HepG2 (cell line): Measurements from ENCODE around the gene ABCC8. TPM values are rescaled to one million over a fixed set of nuclear protein-coding genes. Genes with fewer than 3 reads are reported as not detected.

ENCODE experiments used
- AGO2 ChIP-seq: fragments of 200-400 bp; formaldehyde crosslinking; optimal IDR thresholded peaks from 2 replicates; pipeline ENCODE3; 2017; ENCODE audit warnings: mild to moderate bottlenecking, low read depth, low read length, moderate library complexity
- ATF1 ChIP-seq: IDR thresholded peaks from 2 replicates; pipeline ENCODE4 v1.6.1; 2016; ENCODE audit warnings: mild to moderate bottlenecking, control low read depth
- BRD4 ChIP-seq: sonication (generic); formaldehyde crosslinking; IDR thresholded peaks from 2 replicates; pipeline ENCODE4 v1.4.0; 2020; ENCODE audit warnings: missing genetic modification reagents
- CCDC6 ChIP-seq: sonication (generic); formaldehyde crosslinking; IDR thresholded peaks from 2 replicates; pipeline ENCODE4 v1.8.1; 2022; ENCODE audit warnings: mild to moderate bottlenecking, missing genetic modification reagents, moderate library complexity
- FOXK2 ChIP-seq: fragments of 450-650 bp; IDR thresholded peaks from 2 replicates; pipeline ENCODE4 v1.6.1; 2016
- HDAC6 ChIP-seq: fragments of 200-600 bp; sonication (generic); IDR thresholded peaks from 2 replicates; pipeline ENCODE4 v1.7.0; 2017; ENCODE audit warnings: mild to moderate bottlenecking, antibody characterized with exemption, low read length, low read depth
- HOXA7 ChIP-seq: sonication (generic); formaldehyde crosslinking; IDR thresholded peaks from 2 replicates; pipeline ENCODE4 v1.8.1; 2022; ENCODE audit warnings: mild to moderate bottlenecking, missing genetic modification reagents, moderate library complexity
- MED1 ChIP-seq: sonication (generic); formaldehyde crosslinking; IDR thresholded peaks from 2 replicates; pipeline ENCODE4 v1.4.0; 2020; ENCODE audit warnings: missing genetic modification reagents
- NR2F2 ChIP-seq: IDR thresholded peaks from 2 replicates; pipeline ENCODE4 v1.6.1; 2012; ENCODE audit warnings: low read depth, inconsistent platforms, borderline replicate concordance
- THYN1 ChIP-seq: sonication (generic); formaldehyde crosslinking; IDR thresholded peaks from 2 replicates; pipeline ENCODE4 v1.8.1; 2023; ENCODE audit warnings: low read depth, mild to moderate bottlenecking, moderate library complexity, missing genetic modification reagents, borderline replicate concordance
- WIZ ChIP-seq: sonication (generic); formaldehyde crosslinking; IDR thresholded peaks from 2 replicates; pipeline ENCODE4 v1.5.1; 2020; ENCODE audit warnings: mild to moderate bottlenecking, missing genetic modification reagents
- ZBTB42 ChIP-seq: sonication (generic); formaldehyde crosslinking; IDR thresholded peaks from 2 replicates; pipeline ENCODE4 v1.5.0; 2020; ENCODE audit warnings: mild to moderate bottlenecking, missing genetic modification reagents
- ZNF232 ChIP-seq: sonication (generic); formaldehyde crosslinking; IDR thresholded peaks from 2 replicates; pipeline ENCODE4 v1.4.0; 2020; ENCODE audit warnings: missing genetic modification reagents, borderline replicate concordance
- ZNF567 ChIP-seq: sonication (generic); formaldehyde crosslinking; IDR thresholded peaks from 2 replicates; pipeline ENCODE4 v1.8.1; 2023; ENCODE audit warnings: mild to moderate bottlenecking, missing genetic modification reagents, borderline replicate concordance
- ZNF614 ChIP-seq: IDR thresholded peaks from 2 replicates; pipeline ENCODE4 v1.6.1; 2018; ENCODE audit warnings: missing biosample characterization, missing genetic modification reagents, inconsistent platforms, borderline replicate concordance
- ZNF724P ChIP-seq: sonication (generic); formaldehyde crosslinking; IDR thresholded peaks from 2 replicates; pipeline ENCODE4 v1.8.0; 2022; ENCODE audit warnings: missing genetic modification reagents, borderline replicate concordance
- ZNF749 ChIP-seq: sonication (generic); formaldehyde crosslinking; IDR thresholded peaks from 2 replicates; pipeline ENCODE4 v1.8.0; 2022; ENCODE audit warnings: mild to moderate bottlenecking, missing genetic modification reagents, moderate library complexity, borderline replicate concordance
- ZNF878 ChIP-seq: sonication (generic); formaldehyde crosslinking; IDR thresholded peaks from 2 replicates; pipeline ENCODE4 v1.8.1; 2023; ENCODE audit warnings: mild to moderate bottlenecking, missing genetic modification reagents, moderate library complexity
- polyA plus RNA-seq, 8 experiments: library from polyadenylated mRNA; depleted of rRNA in 3 of 8; stranded (reverse) in 7 of 8; unstranded in 1 of 8; fragments of >200 nt; fragmentation: Illumina TruSeq in 4 of 8; extraction: Trizol in 4 of 8; gene quantifications; 2 replicates each; pipeline versions ENCODE4 v1.2.1 to v1.2.3, GENCODE V29; 2011 to 2016; ENCODE audit warnings: low read depth in 4 of 8, missing spikeins in 1 of 8, mixed read lengths in 1 of 8; ENCODE audit not compliant: insufficient read depth in 1 of 8
- total RNA-seq, 5 experiments: library from RNA; depleted of rRNA; stranded (reverse); fragments of >200 nt; fragmentation: Illumina TruSeq; extraction: Trizol; gene quantifications; 2 replicates each; pipeline ENCODE4 v1.2.3, GENCODE V29; 2016; ENCODE audit warnings: low read depth in 1 of 5
- TF ChIP-seq, protein P1 (sequence below): sonication (generic); formaldehyde crosslinking; IDR thresholded peaks from 2 replicates; pipeline ENCODE4 v1.5.0; 2020; ENCODE audit warnings: mild to moderate bottlenecking, missing genetic modification reagents
- TF ChIP-seq, protein P2 (sequence below): sonication (generic); formaldehyde crosslinking; IDR thresholded peaks from 2 replicates; pipeline ENCODE4 v1.4.0; 2020; ENCODE audit warnings: mild to moderate bottlenecking, missing genetic modification reagents
- TF ChIP-seq, protein P3 (sequence below): sonication (generic); formaldehyde crosslinking; conservative IDR thresholded peaks from 2 replicates; pipeline ENCODE4 v1.4.0; 2020; ENCODE audit warnings: missing genetic modification reagents
- TF ChIP-seq, protein P4 (sequence below): IDR thresholded peaks from 2 replicates; pipeline ENCODE4 v1.6.1; 2016; ENCODE audit warnings: low read depth, borderline replicate concordance
- TF ChIP-seq, protein P5 (sequence below): sonication (generic); formaldehyde crosslinking; IDR thresholded peaks from 2 replicates; pipeline ENCODE4 v1.5.1; 2020; ENCODE audit warnings: mild to moderate bottlenecking, moderate library complexity, missing genetic modification reagents

Gene ABCC8
- total and polyA plus RNA-seq, 2 of the 13 experiments (the other 11 are each of a cell fraction or from before 2014, with no cell fraction given): not detected

DNA sequence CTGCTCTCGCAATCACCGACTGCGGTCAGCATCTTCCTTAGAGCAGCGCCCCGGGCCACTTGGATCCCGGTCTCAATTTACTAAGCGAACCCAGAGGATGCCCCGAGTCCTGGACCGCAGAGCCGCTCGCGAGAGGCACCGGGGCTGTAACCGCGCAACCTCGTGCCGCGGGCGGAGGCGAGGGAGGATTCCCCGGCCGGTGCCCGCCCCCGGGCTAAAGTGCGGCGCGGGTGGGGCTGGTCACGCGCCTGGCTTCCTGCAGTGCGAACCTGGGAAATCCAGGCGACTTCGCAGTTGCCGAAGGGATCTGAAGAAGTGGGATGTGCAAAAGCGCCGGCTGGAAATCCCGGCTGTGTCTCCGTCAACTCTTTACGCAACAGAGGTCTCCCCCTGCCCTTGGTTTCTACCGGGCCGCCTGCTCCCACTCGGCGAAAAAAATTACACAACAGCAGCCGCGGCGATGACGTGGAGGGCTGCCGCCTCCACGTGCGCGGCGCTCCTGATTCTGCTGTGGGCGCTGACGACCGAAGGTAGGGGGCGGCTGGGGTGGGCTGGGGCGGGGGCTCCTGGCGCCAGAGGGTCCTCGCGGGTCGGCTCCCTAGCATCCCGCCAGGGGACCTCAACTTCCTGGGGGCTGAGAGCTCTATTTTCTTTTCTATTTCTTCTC, 125.0 kb downstream of the ABCC8 start, which contains the start of gene NCR3LG1 (continued):
- TF ChIP-seq, protein P1, sequence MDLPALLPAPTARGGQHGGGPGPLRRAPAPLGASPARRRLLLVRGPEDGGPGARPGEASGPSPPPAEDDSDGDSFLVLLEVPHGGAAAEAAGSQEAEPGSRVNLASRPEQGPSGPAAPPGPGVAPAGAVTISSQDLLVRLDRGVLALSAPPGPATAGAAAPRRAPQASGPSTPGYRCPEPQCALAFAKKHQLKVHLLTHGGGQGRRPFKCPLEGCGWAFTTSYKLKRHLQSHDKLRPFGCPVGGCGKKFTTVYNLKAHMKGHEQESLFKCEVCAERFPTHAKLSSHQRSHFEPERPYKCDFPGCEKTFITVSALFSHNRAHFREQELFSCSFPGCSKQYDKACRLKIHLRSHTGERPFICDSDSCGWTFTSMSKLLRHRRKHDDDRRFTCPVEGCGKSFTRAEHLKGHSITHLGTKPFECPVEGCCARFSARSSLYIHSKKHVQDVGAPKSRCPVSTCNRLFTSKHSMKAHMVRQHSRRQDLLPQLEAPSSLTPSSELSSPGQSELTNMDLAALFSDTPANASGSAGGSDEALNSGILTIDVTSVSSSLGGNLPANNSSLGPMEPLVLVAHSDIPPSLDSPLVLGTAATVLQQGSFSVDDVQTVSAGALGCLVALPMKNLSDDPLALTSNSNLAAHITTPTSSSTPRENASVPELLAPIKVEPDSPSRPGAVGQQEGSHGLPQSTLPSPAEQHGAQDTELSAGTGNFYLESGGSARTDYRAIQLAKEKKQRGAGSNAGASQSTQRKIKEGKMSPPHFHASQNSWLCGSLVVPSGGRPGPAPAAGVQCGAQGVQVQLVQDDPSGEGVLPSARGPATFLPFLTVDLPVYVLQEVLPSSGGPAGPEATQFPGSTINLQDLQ (CRISPR knock-in tag): no peak
- TF ChIP-seq ZNF724P (0 out of 2 replicates have a peak, but pooled peaks have one; percentile 75), HDAC6 (no peak), NR2F2 (no peak), ZNF614 (CRISPR knock-in tag) (peak; percentile 29; the same call in 1 of the 2 replicates), FOXK2 (no peak), CCDC6 (CRISPR knock-in tag) (0 out of 2 replicates have a peak, but pooled peaks have one; percentile 23), ZNF567 (no peak), MED1 (CRISPR knock-in tag) (peak; percentile 71), ATF1 (peak; percentile 74), WIZ (CRISPR knock-in tag) (0 out of 2 replicates have a peak, but pooled peaks have one; percentile 32), HOXA7 (CRISPR knock-in tag) (no peak), BRD4 (CRISPR knock-in tag) (no peak), ZBTB42 (CRISPR knock-in tag) (no peak), ZNF749 (CRISPR knock-in tag) (peak; percentile 37; the same call in 1 of the 2 replicates), ZNF878 (CRISPR knock-in tag) (peak; percentile 46; the same call in 1 of the 2 replicates), ZNF232 (peak; percentile 60; the same call in 1 of the 2 replicates), AGO2 (peak; percentile 21), THYN1 (CRISPR knock-in tag) (no peak)
- TF ChIP-seq, protein P2, sequence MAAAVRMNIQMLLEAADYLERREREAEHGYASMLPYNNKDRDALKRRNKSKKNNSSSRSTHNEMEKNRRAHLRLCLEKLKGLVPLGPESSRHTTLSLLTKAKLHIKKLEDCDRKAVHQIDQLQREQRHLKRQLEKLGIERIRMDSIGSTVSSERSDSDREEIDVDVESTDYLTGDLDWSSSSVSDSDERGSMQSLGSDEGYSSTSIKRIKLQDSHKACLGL (CRISPR knock-in tag): peak; percentile 85
- TF ChIP-seq, protein P3, sequence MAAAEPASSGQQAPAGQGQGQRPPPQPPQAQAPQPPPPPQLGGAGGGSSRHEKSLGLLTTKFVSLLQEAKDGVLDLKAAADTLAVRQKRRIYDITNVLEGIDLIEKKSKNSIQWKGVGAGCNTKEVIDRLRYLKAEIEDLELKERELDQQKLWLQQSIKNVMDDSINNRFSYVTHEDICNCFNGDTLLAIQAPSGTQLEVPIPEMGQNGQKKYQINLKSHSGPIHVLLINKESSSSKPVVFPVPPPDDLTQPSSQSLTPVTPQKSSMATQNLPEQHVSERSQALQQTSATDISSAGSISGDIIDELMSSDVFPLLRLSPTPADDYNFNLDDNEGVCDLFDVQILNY (CRISPR knock-in tag): no peak
- TF ChIP-seq, protein P4, sequence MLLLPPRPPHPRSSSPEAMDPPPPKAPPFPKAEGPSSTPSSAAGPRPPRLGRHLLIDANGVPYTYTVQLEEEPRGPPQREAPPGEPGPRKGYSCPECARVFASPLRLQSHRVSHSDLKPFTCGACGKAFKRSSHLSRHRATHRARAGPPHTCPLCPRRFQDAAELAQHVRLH: peak; percentile 59; the same call in 1 of the 2 replicates
- TF ChIP-seq, protein P5, sequence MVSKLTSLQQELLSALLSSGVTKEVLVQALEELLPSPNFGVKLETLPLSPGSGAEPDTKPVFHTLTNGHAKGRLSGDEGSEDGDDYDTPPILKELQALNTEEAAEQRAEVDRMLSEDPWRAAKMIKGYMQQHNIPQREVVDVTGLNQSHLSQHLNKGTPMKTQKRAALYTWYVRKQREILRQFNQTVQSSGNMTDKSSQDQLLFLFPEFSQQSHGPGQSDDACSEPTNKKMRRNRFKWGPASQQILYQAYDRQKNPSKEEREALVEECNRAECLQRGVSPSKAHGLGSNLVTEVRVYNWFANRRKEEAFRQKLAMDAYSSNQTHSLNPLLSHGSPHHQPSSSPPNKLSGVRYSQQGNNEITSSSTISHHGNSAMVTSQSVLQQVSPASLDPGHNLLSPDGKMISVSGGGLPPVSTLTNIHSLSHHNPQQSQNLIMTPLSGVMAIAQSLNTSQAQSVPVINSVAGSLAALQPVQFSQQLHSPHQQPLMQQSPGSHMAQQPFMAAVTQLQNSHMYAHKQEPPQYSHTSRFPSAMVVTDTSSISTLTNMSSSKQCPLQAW: peak; percentile 60; the same call in 1 of the 2 replicates
